Stimulated activated naive CD8-positive, alpha-beta T cell treated with anti-CD3 and anti-CD28 coated beads, Interleukin-15, amount 100 ng/mL, for 72 hours (primary cell): ENCODE data around the gene DUS2.

Experiments used
- ATAC-seq: fragments of 150-1000 bp; cut with Tn5 transposase; 2 replicates; pipeline ENCODE4 v1.10.0; 2021; ENCODE audit warnings: mild to moderate bottlenecking, moderate library complexity
- DNase-seq, 2 donors: peaks; one replicate each; pipeline ENCODE4 v3.0.0; 2021 to 2022
- H3K27ac Mint-ChIP-seq, 2 donors: one replicate each; pipeline ENCODE4 v1.8.0; 2022; ENCODE audit warnings: mild to moderate bottlenecking in 2 of 2, mixed read lengths in 2 of 2, moderate library complexity in 2 of 2
- H3K27me3 Mint-ChIP-seq: one replicate; pipeline ENCODE4 v1.8.0; 2022; ENCODE audit warnings: mixed read lengths
- H3K4me1 Mint-ChIP-seq: one replicate; pipeline ENCODE4 v1.8.0; 2022; ENCODE audit warnings: mild to moderate bottlenecking, mixed read lengths
- H3K4me3 Mint-ChIP-seq, 2 donors: one replicate each; pipeline ENCODE4 v1.8.0; 2022; ENCODE audit warnings: mild to moderate bottlenecking in 2 of 2, mixed read lengths in 2 of 2, moderate library complexity in 1 of 2
- H3K9me3 Mint-ChIP-seq, 2 donors: one replicate each; pipeline ENCODE4 v1.8.0; 2022; ENCODE audit warnings: mixed read lengths in 2 of 2

DUS2 gene

GRCh38 chr16:68061396-68061795, 38.3 kb downstream of the DUS2 start:
- Mint-ChIP-seq H3K4me3 (no peak overlapping the region), H3K27ac (peak overlapping the region in 1 of 2 donors; percentile 6), H3K27me3 (no peaks in the 10 kb centered on the region), H3K4me1 (peaks cover 71% of the 10 kb centered on the region), H3K9me3 (no peaks in the 10 kb centered on the region)
- DNase-seq (no peak), ATAC-seq (no peak)

GRCh38 chr16:68062910-68063393, 39.9 kb downstream of the DUS2 start:
- Mint-ChIP-seq H3K27me3 (no peaks in the 10 kb centered on the region), H3K27ac (peak overlapping the region; percentile 69 to 85), H3K4me3 (peak overlapping the region; percentile 68 to 72), H3K4me1 (peaks cover 79% of the 10 kb centered on the region), H3K9me3 (no peaks in the 10 kb centered on the region)
- DNase-seq (peak in 1 of 2 donors; percentile 74), ATAC-seq (peak; percentile 95)

GRCh38 chr16:68064791-68065365, 41.8 kb downstream of the DUS2 start:
- Mint-ChIP-seq H3K27me3 (no peaks in the 10 kb centered on the region), H3K4me1 (peaks cover 78% of the 10 kb centered on the region), H3K27ac (peak overlapping the region in 1 of 2 donors; percentile 13), H3K9me3 (no peaks in the 10 kb centered on the region), H3K4me3 (no peak overlapping the region)
- DNase-seq (peak; percentile 65 to 76), ATAC-seq (peak; percentile 56)

GRCh38 chr16:68065716-68066305, 42.7 kb downstream of the DUS2 start:
- no peak for ATAC-seq
- peak overlapping the region in 1 of 2 donors; percentile 12 for H3K27ac Mint-ChIP-seq
- DNase-seq, result no peak
- no peaks in the 10 kb centered on the region for H3K27me3 Mint-ChIP-seq
- peaks cover 80% of the 10 kb centered on the region for H3K4me1 Mint-ChIP-seq
- no peak overlapping the region for H3K4me3 Mint-ChIP-seq
- no peaks in the 10 kb centered on the region for H3K9me3 Mint-ChIP-seq

- no peak overlapping the region for H3K27ac Mint-ChIP-seq
- H3K9me3 Mint-ChIP-seq, result no peaks in the 10 kb centered on the region
- peaks cover 80% of the 10 kb centered on the region for H3K4me1 Mint-ChIP-seq
- ATAC-seq (no peak), DNase-seq (no peak)
- no peak overlapping the region for H3K4me3 Mint-ChIP-seq
- H3K27me3 Mint-ChIP-seq, result no peaks in the 10 kb centered on the region
These were observed 43.7 kb downstream of the DUS2 start for GRCh38 chr16:68066763-68067162.

GRCh38 chr16:68068926-68069325, 45.8 kb downstream of the DUS2 start:
- Mint-ChIP-seq H3K4me3 (no peak overlapping the region), H3K27me3 (no peaks in the 10 kb centered on the region), H3K9me3 (no peaks in the 10 kb centered on the region), H3K27ac (no peak overlapping the region), H3K4me1 (peaks cover 80% of the 10 kb centered on the region)
- ATAC-seq, result no peak
- no peak for DNase-seq

- H3K4me1 Mint-ChIP-seq, result peaks cover 80% of the 10 kb centered on the region
- peak; percentile 54 for ATAC-seq
- peak in 1 of 2 donors; percentile 57 for DNase-seq
These were observed 46.6 kb downstream of the DUS2 start for GRCh38 chr16:68069511-68070248.

GRCh38 chr16:68070249-68070730, 47.2 kb downstream of the DUS2 start:
- H3K4me1 Mint-ChIP-seq, result peaks cover 80% of the 10 kb centered on the region
- no peaks in the 10 kb centered on the region for H3K9me3 Mint-ChIP-seq
- peak overlapping the region; percentile 69 to 91 for H3K27ac Mint-ChIP-seq
- no peaks in the 10 kb centered on the region for H3K27me3 Mint-ChIP-seq
- peak overlapping the region; percentile 35 to 56 for H3K4me3 Mint-ChIP-seq
- DNase-seq (no peak), ATAC-seq (peak; percentile 16)

More at GRCh38 chr16:68069511-68070248, 46.6 kb downstream of the DUS2 start:
- Mint-ChIP-seq H3K27me3 (no peaks in the 10 kb centered on the region), H3K27ac (peak overlapping the region; percentile 69 to 91), H3K4me3 (peak overlapping the region; percentile 35 to 56), H3K9me3 (no peaks in the 10 kb centered on the region)

- H3K27ac Mint-ChIP-seq, result peak overlapping the region; percentile 69 to 83
- H3K4me3 Mint-ChIP-seq, result peak overlapping the region; percentile 29 to 56
- no peaks in the 10 kb centered on the region for H3K27me3 Mint-ChIP-seq
- DNase-seq, result no peak
- peaks cover 82% of the 10 kb centered on the region for H3K4me1 Mint-ChIP-seq
- no peaks in the 10 kb centered on the region for H3K9me3 Mint-ChIP-seq
- ATAC-seq, result peak; percentile 45
These were observed 47.9 kb downstream of the DUS2 start for GRCh38 chr16:68070806-68071517.

GRCh38 chr16:68071518-68071901, 48.4 kb downstream of the DUS2 start:
- DNase-seq, result no peak
- H3K27me3 Mint-ChIP-seq, result no peaks in the 10 kb centered on the region
- no peaks in the 10 kb centered on the region for H3K9me3 Mint-ChIP-seq

GRCh38 chr16:68072038-68072695, 49.1 kb downstream of the DUS2 start:
- H3K27me3 Mint-ChIP-seq, result no peaks in the 10 kb centered on the region
- ATAC-seq (no peak), DNase-seq (no peak)
- peaks cover 89% of the 10 kb centered on the region for H3K4me1 Mint-ChIP-seq
- no peak overlapping the region for H3K4me3 Mint-ChIP-seq
- H3K9me3 Mint-ChIP-seq, result no peaks in the 10 kb centered on the region
- H3K27ac Mint-ChIP-seq, result peak overlapping the region in 1 of 2 donors; percentile 12

More at GRCh38 chr16:68071518-68071901, 48.4 kb downstream of the DUS2 start:
- peak overlapping the region; percentile 19 to 83 for H3K27ac Mint-ChIP-seq
- ATAC-seq, result no peak
- no peak overlapping the region for H3K4me3 Mint-ChIP-seq
- H3K4me1 Mint-ChIP-seq, result peaks cover 87% of the 10 kb centered on the region

GRCh38 chr16:68073902-68074760, 51.0 kb downstream of the DUS2 start:
- DNase-seq (no peak), ATAC-seq (peak; percentile 1)
- no peaks in the 10 kb centered on the region for H3K9me3 Mint-ChIP-seq
- no peaks in the 10 kb centered on the region for H3K27me3 Mint-ChIP-seq
- peak overlapping the region; percentile 69 to 93 for H3K27ac Mint-ChIP-seq
- H3K4me3 Mint-ChIP-seq, result peak overlapping the region; percentile 55 to 71
- peaks cover 90% of the 10 kb centered on the region for H3K4me1 Mint-ChIP-seq

- Mint-ChIP-seq H3K27ac (peak overlapping the region; percentile 65 to 93), H3K9me3 (no peaks in the 10 kb centered on the region), H3K4me1 (peaks cover 90% of the 10 kb centered on the region), H3K27me3 (no peaks in the 10 kb centered on the region), H3K4me3 (peak overlapping the region; percentile 55 to 71)
- peak; percentile 86 for ATAC-seq
- DNase-seq, result peak; percentile 66 to 85
These were observed 51.9 kb downstream of the DUS2 start for GRCh38 chr16:68074850-68075555.
